ENCODE results near the gene DNAH17. TPM values are rescaled to one million over a fixed set of nuclear protein-coding genes. Genes with fewer than 3 reads are reported as not detected.

The DNAH17 gene
- total RNA-seq, 1 experiment from 2014 or later, result 2.2 TPM

DNA sequence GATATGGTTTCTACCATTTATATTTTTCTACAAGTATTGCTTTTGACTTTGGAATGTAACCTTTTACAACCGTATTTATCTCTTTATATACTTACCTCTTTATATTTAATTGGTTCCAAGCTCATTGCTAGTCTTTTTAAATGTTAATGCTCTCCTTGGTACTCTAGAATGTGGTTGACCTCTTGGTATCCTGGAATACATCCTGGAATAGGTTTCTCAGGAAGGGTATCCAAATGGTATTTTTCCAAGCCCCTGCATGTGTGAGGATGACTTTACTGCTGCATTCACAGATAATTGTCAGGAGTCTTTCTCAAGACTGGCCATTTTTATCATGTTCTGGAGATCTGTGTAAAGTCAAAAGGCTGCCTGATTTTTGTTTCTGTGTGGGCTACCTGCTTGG, 30.2 kb downstream of the DNAH17 start:
- no peak for DNase-seq (ENCODE audit: extremely low read depth, low read depth)

DNA sequence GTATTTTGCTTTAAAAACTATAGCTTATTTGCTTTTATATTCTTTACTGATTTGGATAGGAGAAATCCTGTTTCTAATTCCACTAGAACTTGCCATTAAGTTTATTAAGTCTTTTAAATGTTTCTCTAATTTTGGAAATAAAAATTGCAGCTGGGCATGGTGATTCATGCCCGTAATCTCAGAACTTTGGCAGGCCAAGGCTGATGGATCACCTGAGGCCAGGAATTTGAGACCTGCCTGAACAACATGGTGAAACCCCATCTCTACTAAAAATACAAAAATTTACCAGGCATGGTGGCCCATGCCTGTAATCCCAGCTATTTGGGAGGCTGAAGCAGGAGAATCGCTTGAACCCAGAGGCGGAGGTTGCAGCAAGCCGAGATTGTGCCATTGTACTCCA, 30.7 kb downstream of the DNAH17 start:
- no peak for DNase-seq (ENCODE audit: extremely low read depth, low read depth)

DNA sequence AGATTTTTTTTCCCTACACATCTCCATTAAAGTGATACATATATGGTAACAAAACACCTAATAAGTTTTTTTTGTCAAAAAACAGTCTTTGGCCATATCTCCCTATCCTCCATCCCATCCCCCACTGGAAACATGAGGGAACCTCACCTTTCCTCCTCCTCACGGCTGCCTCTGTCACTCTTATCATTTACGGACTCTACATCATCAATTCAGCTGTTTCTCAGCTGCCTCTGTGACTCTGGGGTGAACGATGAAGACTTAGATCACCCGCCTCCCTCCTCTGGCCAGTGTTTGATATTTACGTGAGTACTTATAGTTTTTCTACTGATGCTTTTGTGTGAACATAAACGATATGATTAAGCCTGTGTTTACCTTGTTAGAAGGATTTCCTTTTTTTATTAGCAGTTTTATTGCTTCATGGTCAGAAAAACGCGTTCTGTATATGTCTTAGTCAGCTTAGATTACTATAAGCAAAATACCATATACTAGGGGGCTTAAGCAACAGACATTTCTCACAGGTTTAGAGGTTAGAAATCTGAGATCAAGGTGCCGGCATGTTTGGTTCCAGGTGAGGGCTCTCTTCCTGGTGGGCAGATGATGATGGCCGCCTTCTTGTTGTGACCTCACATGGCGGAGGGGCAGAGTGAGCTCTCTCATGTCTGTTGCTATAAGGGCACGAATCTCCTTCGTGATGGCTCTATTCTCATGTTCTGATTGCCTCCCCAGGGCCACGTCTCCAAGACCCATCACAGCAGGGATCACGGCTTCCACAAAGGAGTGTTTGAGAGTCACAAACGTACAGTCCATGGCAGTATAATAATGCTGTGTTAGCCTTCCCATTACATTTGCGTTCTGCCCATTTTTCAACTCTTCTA, 32.1 kb downstream of the DNAH17 start:
- no peak for DNase-seq (ENCODE audit: extremely low read depth, low read depth)

DNA sequence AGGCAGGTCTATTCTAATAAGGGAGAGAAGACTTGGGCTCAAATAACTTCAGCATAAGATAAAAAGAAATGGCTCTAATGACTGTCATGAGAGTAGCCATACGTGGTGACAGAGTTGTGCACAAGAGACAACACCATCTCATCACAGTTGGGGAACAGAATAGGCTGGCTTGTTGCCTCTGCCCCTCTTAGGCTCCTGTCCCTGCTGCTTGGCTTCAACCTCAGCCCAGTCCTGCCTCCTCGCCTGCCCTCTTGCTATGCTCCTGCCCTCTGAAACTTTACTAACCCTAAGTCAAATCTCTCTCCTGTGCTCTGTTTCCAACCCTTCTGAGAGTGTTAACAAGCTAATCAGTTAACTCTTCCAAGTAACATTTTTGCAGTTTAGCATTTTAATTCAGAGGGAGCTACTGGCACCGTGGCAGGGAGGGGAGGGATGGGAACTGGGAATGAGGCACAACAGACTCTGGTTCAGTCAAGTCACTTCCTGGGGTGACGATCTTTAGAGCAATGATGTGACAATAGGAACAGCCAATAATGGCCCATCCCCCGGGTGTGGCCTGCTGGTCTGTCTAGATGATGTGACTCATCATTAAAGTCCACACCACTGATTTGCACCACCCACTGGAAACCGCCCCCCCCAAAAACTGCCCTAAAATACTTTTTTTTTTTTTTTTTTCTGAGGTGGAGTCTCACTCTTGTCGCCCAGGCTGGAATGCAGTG, 35.5 kb downstream of the DNAH17 start:
- DNase-seq (ENCODE audit: extremely low read depth, low read depth), result peak; percentile 81

DNA sequence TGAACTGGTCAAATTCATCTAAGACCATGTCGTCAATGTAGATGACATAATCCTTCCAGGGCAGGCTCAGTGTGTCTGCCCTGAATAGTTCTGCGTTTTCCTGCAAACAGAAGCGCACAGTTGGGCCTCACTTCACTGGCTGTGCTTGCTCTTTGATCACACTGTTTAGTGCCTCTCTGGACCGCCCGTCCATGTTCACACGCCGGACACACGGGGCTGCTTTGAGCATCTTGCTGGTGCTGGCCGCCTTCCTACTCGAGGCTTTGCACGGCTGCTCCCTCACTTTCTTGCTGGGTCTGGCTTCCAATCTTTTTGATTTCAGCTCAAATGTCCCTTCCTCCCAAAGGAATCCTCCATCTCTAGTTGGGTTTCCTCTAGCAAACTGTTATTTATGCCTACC, 37.4 kb downstream of the DNAH17 start:
- no peak for DNase-seq (ENCODE audit: extremely low read depth, low read depth)

DNA sequence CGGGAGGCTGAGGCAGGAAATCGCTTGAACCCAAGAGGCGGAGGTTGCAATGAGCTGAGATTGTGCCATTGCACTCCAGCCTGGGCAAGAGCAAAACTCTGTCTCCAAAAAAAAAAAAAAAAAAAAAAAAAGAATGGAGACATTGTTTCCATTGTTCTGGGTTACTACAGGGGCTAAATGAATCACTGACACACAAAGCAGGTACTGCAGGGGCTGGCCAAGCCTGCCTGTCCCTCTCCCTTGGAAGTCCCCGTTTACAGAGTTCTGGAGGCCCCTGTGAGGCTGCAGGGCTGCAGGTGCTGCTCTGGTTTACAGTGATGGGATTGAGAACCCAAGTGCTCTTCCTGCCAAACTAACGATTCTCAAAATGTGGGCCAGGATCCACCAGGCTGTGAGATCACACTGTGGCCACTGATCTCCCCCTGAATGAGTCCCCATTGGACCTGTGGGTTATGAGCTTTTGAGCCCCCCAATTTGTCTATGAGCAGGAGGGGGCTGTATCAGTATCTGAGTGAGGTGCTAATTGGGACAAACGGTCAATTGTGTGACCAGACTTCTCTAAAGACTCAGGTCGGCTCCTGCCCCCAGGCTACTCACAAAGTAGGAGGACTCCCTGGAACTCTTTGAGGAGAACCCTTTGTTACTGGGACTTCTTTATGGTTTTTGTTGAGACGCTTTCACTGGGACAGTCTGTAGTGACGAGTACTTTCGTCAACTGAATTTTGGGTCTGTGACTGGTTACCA, 39.0 kb downstream of the DNAH17 start:
- no peak for DNase-seq (ENCODE audit: extremely low read depth, low read depth)

DNA sequence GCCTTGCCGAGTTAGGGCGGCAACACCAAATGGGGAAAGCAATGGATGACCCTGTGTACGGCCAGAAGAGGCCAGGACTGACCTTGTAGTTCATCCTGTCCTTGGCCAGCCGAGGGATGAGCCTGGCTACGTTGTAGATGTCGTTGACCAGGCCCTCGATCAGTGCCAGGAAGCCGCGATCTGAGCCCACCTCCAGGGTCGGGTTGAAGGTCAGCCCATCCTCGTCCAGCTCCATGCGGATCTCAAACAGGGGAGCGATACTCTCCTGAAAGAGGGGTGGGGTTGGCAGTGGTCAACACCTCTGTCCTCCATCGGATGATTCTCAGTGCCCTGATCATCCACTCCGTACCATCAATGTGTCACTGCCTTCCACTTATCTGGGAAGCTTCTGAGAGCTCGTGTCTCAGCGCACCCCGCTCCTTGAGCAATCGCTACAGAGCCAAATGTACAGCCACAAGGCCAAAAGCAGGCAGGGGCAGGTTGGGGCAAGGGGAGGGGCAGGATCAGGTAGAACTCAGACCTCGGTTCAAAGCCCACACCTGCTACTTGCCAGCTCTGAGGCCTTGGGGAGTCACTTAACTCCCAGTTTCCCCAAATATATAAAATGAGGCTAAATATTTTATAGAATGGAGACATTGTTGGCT, 39.9 kb downstream of the DNAH17 start:
- DNase-seq (ENCODE audit: extremely low read depth, low read depth), result no peak

DNA sequence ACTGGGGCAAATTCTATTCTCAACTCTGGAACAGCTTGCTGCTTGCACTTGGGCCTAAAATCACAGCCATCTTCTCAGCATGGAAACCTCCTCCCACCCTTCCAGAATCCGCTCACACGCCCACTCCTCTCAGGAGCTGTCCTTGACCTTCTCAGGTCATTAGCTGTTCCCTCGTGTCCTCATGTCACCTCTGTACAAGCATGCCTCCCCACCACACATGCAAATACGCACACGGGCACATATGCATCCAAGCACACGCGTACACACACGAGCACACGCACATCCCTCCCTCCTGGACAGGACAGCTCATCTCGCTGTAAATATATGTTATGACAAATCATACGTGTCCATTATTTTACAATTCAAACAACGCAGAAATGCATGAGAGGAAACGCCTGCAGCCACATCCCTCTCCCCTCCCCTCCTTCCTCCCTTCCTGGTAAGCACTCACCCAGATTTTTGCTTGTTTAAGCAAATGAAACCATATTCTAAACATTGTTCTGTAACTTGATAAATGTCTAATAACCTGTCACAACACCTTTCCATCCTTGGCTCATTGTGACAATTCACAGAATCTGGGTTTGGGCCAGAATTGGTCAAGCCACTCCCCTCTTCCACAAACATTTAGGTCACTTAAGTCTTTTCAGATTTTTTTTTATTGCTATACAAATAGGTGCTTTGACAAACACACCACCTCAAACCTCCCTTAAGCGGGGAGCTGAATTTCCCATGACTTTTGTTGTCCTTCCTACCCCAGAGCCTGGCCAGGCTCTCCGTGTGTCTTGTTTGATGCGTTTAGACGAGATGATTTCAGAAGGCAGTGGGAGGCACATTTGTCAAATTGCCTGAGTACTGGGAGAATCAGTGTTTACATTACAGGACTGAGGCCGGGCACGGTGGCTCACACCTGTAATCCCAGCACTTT, 41.7 kb downstream of the DNAH17 start:
- no peak for DNase-seq (ENCODE audit: extremely low read depth, low read depth)

DNA sequence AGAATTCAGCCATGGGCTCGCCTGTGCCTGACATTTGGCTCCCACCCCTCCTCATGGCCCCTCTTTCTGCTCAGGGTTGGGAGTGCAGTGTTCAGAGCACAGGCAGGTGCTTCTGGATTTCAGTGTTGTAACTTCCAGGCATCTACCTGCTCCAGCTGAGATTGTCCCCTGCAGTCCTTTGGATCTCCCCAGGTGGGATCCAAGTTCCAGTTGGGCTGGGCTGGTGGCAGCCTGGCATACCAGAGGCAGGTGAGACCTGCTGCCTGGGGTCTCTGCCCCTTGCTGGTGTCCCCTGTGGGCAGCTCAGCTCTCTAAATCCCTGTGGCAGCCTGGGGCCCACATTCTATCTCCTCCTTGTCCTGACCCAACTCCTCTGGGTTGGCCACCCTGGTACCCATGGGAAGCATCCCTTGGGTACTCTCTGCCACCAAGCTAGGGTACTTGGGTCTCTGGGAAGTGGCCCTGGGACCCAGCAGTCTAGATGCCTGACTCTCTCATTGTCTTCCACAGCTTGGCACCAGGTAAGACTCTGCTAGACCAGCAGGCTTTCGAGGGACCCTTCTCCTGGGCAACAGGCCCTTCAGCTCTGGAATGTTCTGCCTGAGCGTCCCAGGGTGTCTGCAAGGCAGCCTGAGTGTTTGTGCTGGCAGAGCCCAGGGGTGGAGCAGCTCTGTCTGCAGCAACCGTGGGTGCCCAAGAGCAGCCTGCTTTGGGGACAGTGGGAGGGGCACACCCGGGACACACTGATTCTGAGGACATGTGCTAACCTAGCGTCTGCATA, 42.5 kb downstream of the DNAH17 start:
- DNase-seq (ENCODE audit: extremely low read depth, low read depth), result no peak

DNA sequence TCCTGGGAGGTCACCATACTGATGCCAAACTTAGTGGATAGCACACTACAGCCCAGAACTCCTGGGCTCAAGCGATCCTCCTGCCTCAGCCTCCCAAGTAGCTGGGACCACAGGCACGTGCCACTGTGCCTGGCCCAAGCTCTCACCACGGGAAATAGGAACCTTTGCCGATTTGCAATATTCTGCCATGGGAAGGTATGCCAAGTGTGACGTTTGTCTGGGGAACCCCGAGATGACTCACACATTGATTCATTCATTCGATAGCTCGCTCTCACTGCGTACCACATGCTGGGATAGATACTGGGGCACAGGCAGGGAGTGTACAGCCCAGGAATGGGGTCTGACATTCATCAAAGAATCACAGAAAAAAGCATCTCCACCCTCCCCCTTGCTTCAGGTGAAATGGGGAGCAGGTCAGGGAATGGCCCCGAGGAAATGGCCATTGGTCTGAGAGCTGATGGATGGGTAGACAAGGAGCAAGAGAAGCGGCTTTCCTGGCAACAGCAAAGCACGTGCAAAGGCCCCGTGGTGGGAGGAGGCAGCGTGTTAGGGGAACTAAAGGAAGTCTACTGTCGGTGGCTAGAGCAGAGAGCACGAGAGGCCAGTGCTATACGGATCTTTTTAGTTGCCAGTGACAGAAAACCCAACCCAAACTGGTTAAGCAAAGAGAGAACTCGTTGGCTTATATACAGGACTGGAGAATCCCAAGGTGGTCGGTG, 44.1 kb downstream of the DNAH17 start:
- DNase-seq (ENCODE audit: extremely low read depth, low read depth), result peak; percentile 27

DNA sequence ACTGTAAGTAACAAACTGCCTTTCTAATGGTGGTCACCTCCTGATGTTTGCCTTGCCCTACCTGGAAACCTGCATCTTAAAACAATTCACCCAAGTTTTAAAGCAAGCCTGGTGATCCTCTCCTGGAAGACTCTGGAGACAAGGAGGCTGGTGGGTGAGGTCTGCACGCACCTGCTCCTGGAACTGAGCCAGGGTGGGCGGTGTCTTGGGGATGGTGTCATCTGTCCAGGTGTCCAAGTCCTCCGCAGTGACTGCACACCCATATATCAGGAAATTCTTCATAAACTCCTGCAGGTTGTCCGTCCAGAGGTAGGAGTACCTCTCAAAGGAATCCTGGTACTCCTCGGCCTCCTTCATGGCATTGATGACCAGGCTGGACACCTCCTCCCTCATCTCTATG, 44.9 kb downstream of the DNAH17 start:
- no peak for DNase-seq (ENCODE audit: extremely low read depth, low read depth)

DNA sequence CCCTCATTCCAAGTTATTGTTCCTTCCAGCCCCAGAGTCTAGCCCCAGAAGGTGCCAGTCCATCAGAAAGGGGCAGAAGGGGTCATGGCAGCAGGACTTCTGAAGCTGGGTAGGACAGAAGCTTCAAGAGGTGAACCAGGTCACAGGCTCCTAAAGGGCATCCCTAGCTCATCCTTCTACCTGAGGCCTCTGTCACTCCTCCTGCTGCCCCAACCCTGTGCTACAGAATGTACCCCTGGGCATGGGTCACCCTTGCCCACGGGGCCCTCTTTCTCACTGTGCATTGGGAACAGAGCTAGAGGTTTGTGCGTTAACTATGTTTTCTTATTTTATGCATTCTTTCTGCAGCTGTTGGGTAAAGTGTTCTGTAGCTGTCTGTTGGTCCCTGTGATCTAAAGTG, 46.5 kb downstream of the DNAH17 start:
- DNase-seq (ENCODE audit: extremely low read depth, low read depth), result no peak

DNA sequence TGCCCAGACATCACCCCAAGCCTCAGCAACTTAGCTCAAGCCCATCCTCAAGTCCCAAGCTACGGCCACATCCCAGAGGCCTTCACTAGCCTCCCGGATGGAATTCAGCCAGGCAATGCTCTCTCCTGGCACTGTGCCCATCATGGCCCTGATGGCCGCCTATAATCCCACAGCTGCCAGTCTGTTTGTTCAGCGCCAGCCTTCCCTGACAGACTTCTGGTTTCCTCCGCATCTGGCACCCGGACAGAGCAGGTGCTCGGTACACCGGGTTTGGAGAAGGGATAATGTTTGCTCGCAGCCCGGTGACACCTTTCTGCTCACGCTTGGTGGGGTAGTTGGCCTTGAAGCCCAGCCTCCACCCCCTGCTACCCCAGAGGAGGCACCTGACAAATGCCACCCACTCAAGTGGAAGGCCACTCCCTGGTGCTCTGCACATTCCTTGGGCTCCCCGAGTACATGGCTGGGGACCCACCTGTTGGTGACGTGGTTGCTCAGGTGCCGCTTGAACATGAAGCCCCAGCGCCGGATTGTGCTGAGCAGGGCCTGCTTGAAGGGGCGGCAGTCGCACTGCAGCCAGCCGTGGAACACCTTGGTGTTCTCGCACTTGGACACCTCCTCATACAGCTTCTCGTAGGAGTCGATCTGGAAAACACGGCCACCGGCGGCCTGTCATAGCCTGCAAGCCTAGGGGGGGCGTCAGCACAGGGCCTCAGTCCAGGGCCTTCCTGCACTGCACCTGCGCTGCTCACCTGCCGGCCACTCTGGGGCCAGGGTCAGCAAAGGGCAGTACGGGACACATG, 47.1 kb downstream of the DNAH17 start:
- DNase-seq (ENCODE audit: extremely low read depth, low read depth), result no peak

DNA sequence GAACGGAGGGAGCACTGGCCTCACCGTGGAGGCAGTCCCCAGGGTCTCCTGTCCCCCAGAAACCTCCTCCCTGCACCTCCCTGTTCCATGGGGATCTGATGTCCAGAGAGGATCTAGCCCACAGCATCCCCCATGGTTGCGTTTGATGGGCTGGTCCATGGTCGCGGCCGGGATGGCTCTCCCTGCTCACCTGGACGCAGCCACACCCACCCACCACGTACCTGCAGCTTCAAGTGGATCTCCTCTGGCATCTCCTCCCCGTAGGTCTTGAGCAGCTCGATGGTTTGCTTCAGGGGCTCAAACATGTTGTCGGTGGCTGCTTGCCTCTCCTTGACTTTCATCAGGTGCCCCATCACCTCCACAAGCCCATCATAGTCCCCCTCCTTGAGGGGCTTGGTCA, 47.9 kb downstream of the DNAH17 start:
- no peak for DNase-seq (ENCODE audit: extremely low read depth, low read depth)

DNA sequence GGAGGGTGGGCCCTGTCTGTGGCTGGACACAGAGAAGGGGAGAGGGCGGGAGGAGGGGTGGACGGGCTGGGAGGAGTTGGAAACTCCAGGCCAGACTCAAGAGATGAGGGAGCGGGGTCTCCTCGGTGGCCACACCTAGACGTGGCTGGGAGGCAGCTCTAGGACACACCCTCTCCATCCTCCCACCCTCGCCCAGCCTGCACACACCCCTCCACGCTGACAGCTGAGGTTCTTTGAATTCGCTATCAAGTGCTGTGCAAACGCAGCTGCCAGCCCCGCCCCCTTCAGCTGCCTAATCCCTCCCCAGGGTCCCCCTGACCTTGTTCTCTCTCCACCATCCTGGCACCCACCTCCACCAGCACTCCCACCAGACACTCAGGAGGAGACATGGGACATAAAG, 48.7 kb downstream of the DNAH17 start:
- DNase-seq (ENCODE audit: extremely low read depth, low read depth), result no peak

DNA sequence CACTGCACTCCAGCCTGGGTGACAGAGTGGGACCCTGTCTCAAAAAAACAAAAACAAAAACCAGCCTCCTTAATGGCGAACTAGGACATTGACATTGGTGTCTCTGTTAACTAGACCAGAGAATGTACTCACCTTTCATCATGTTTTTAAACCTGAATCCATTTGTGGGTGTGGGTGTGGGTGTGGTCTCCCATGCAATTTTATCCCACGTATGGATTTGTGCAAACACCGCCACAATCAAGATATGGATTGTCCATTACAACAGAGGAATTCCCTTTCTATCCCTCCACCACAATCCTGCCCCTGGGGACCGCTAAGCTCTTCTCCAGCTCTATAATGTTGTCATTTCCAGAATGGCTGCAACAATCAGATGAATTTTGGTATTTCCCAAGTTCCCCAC, 49.9 kb downstream of the DNAH17 start:
- no peak for DNase-seq (ENCODE audit: extremely low read depth, low read depth)

DNA sequence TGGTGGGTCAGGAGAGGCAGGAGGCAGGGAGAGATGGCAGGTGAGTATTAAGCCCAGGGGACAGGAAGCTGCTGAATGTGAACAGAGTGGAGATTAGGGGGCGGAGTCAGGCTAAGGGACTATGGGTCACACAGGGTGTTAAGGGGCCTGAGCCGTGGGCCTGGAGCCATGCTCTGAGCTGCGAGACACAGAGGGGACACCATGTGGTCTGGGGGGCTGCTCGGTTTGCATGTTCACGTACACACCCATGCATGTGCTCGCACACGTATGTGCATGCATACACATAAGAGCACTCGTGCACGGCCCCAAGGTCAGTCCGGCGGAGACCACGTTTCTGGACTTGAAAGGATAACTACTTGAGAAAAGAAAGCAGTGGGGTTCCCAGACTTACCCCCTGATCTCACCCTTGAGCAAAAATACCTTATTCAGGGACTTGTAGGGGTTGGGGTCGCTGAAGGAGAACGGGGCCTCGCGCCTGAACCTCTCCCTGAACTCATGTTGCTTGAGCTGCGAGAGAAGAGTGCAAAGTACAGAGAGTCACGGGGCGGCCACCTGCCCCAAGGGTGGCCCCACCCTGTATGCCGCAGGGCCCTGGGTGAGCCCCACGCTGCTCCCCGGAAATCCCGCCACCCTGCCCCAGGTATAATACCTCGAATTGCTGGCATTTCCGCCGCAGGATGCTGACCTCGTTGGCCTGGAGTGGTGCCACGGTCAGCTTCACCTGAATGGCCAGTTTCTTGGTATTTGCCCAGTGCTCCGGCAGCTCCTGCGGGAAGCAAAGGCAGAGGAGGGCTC, 50.8 kb downstream of the DNAH17 start:
- DNase-seq (ENCODE audit: extremely low read depth, low read depth), result no peak

Data from NCI-H460 (cell line).